Prostate gland (tissue), 1 donor: Measurements from ENCODE around the gene AUTS2.

ENCODE experiments used
- POLR2A ChIP-seq: fragments of 450-650 bp; IDR thresholded peaks from one replicate; pipeline ENCODE4 v1.6.1; 2016; ENCODE audit warnings: antibody characterized with exemption, mild to moderate bottlenecking
- POLR2AphosphoS5 ChIP-seq: sonication (generic); formaldehyde crosslinking; IDR thresholded peaks from one replicate; pipeline ENCODE4 v1.6.1; 2017; ENCODE audit warnings: antibody characterized with exemption

- TF ChIP-seq POLR2A (no peak), POLR2AphosphoS5 (no peak)
These were observed 988.5 kb downstream of the AUTS2 start for GRCh38 chr7:70586822-70587221.
